Endometrium (tissue), 2 donors: ENCODE data around the gene LGALS3.
"Not testable (repeated sequence)": the region's sequence is repeated elsewhere in the genome, so short reads cannot be mapped to it uniquely, and the experiment has no call there.

Experiments used
- FAIRE-seq: peaks from 2 replicates; lab custom pipeline; 2012; peaks lifted over from hg19 to GRCh38; lab: Jason Lieb, UNC
- donor health status: control.
- donor health status: control.

The LGALS3 gene

DNA sequence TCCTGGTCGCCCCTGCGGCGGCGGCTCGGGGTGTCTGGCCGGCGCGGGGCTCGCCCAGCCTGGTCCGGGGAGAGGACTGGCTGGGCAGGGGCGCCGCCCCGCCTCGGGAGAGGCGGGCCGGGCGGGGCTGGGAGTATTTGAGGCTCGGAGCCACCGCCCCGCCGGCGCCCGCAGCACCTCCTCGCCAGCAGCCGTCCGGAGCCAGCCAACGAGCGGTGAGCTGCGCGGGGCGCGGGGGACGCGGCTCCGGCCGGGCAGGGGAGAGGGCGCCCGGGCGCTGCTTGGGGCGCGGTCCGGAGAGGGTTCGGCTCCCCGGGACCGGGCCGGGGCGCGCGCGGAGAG lies at the start of gene LGALS3:
Gene LGALS3 (plus strand): TSS at position 167 of the 342 bp plus-strand sequence. CDS start 8,122 bp downstream, outside the sequence.
- no peak for FAIRE-seq

DNA sequence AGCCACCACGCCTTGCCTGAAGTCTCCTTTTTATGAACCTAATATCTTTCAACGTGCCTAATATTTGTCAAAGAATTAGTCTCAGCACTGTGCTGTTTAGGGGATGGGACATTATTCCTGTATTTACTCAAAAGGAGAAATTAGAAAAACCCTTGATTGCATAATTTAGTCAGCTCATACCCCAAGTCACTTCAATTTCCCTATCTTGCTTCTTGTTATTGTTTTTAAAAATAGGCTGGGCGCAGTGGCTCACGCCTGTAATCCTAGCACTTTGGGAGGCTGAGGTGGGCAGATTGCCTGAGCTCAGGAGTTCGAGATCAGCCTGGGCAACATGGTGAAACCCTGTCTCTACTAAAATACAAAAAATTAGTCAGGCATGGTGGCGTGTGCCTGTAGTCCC lies 49.1 kb upstream of the LGALS3 start:
- FAIRE-seq = not testable (repeated sequence)

DNA sequence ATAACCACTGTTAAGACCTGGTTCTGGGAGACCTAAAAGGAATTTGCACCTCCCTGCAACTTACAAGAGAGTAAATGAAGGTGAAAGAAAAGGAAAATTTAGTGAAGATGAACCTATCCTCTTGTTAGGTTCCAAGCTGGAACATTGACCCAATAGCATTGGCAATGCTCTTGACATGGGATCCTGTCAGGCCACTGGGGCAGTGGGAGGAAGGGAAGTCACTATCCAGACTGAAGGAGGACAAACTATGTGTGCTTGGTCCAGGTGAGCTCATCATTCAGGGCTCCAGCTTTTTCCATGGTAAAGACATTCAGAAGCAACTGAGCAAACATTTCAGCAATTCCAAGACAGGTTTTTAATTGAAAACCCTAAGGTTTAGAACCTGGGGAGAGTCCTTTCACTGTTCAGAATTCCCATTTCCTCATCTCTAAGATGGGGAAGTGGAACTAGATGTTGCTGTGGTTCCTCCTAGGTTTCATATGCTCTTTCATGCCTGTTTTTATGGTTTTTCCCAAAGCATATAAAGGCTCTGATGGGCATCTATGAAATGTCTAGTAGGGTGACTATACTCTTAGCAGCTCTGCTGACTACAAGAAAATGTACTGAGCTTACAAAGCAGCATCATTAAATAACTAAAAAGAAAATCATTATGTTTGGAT lies 44.5 kb upstream of the LGALS3 start:
- FAIRE-seq = no peak

DNA sequence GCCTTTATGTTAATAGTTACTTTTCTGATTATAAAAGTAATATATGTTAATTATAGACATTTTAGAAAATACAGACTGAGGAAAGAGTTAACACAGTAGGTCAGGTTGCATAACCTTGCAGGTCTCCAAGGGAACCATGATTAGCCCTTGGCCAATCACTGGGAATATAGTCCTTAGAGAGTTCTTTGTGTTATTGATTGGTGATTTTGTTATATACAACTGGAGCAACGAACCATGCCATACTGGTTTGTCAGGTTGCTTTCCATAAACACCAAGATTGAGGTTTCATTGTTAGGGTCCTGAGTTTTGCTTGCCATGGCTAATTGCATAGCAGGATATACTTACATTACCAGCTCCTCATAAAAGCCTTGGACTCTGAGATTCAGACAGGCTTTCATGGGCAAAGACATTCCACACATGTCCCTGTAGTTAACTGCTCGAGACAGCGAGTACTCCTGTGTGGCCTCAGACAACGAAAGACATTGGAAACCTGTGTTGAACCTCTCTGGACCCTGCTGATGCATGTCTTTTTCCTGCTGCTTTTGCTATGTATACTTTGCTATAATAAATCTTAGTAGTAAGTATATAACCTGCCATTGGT lies 43.9 kb upstream of the LGALS3 start:
- no peak for FAIRE-seq

DNA sequence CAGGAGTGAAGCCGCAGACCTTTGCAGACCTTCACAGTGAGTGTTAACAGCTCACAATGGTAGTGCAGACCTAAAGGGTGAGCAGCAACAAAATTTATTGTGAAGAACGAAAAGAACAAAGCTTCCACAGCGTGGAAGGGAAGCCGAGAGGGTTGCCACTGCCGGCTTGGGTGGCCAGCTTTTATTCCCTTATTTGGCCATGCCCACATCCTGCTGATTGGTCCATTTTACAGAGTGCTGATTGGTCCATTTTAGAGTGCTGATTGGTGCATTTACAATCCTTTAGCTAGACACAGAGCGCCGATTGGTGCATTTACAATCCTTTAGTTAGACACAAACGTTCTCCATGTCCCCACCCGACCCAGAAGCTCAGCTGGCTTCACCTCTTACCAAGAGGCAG lies 42.1 kb upstream of the LGALS3 start:
- FAIRE-seq = no peak

DNA sequence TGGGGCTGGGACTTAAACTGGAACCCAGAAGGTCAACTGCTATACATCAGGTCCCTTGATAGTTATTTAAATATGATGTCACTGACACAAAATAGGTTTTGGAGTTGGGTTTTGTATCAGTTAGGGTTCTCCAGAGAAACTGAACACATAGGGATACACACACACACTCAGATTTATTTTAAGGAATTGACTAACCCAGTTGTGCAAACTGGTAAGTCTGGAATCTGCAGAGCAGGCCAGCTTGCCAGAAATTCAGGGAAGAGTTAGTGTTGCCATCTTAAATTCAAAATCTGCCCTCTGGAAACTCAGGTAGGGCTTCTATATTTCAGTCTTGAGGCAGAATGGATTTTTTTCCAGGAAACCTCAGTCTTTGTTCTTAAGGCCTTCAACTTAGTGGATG lies 40.7 kb upstream of the LGALS3 start:
- FAIRE-seq = no peak

DNA sequence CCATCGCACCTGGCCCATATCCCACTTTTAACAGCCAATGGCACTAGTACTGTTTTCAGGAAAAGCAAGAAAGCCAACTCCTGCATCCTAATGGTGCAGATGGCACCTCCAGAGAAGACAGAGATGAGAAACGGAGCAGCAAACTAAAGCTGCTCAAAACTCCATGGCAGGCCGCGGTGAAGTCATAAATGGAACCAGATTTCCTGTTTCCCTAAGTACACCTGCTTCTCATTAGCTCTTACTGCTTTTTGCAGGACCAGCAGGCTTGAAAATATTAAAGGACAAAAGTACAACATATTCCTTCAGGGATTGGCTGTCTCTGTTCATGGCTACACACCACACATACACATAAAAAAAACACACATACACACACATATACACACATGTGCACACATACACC lies 36.7 kb upstream of the LGALS3 start:
- FAIRE-seq = no peak

DNA sequence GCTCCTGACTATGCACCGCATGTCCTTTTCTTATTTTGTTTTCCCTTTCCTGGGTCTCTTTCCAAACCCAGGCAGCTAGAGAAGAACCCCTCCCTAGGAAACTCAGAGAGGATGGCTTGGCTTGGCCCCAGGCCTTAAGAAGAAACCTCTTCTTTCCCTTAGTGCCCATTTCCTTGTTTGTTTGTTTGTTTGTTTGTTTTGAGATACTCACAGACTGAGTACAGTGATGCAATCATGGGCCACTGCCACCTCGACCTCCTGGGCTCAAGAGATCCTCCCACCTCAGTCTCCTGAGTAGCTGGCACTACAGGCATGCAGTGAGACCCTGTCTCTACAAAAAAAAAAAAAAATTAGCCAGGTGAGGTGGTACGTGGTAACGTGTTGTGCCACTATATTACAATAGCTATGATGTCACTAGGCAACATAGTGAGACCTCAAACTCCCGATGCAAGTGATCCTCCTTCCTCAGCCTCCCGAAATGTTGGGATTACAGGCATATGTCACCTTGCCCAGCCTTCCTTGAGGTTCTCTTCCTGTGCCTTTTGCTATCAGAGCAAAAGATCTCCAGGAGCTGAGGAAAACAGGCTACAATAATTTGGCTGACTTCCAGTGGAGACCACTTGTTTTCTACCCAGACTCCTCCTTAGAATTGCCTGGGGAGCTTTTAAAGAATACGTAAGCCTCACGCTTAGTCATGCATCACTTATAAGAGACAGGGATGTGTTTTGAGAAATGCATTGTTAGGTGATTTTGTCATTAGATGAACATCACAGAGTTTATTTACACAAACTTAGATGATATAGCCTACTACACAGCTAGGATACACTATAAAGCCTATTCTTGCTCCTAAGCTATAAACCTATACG lies 34.5 kb upstream of the LGALS3 start:
- FAIRE-seq = no peak

DNA sequence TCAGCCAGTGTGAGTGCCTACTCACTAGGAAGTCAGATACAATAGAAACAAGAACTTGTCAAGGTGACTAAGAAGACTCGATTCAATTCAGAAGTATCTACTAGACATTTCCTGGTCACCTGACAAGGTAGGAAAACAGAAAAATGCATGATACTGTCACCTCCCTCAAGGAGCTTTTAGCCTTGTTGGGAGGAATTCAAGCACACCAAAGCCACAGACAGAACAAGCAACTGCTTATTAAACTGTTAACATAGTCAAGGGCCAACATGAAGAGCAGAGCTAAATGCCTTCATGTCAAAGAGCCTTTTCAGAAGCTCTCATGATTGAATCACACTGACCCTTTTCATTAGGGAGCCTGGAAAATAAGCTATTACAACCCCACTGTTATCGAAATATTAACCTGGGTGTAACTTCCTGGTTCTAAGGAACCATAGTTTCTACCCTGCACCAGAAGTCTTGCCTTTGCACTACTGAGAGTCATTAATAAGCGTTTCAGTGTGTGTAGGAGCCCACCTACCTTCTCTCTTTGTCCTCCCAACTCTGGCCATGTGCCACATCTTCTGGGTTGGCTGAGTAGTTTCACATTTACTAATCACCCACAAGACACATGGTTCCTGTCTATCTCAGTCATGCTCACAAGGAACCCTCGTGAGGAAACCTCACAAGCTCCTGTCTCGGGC lies 31.0 kb upstream of the LGALS3 start:
- no peak for FAIRE-seq

DNA sequence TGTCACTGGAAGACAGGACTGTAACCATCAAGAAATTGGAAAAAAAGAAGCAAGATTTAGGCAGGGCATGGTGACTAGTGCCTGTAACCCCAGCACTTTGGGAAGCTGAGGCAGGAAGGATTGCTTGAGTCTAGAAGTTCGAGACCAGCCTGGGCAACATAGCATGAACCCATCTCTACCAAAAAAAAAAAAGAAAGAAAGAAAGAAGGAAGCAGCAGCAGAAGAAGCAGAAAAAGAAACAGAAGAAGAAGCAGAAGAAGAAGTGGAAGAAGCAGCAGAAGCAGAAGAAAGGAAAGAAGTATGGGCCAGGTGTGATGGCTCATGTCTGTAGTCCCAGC lies 30.5 kb upstream of the LGALS3 start:
- no peak for FAIRE-seq

DNA sequence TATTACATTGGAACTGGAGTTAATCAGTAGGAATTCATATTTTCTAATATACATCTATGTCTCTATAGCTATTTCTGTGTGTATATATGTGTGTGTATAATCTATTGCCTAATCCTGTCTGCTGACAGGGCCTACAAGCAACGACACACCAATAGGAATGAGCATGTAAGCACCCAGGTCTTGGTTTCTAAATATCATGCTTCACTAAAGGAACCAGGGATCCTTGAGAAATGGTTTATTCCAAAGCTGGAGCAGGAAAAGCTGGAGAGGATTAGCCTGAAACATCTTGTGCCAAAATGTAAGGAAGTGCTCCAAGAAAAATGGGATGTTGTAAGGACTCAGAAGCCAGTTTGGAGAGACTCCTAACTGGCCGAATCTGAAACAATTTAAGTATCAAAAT lies 29.3 kb upstream of the LGALS3 start:
- FAIRE-seq = no peak

DNA sequence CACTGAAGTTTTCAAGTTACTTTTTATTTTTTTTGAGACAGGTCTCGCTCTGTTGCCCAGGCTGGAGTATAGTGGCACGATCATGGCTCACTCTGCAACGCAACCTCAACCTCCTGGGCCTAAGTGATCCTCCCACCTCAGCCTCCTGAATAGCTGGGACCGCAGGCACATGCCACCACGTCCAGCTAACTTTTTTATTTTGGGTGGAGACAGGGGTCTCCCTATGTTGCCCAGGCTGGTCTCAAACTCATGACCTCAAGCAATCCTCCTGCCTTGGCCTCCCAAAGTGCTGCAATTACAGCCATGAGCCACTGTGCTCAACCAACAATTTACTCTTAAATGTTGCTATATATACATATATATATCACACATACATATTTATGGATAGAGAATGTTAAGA lies 27.4 kb upstream of the LGALS3 start:
- FAIRE-seq = no peak

DNA sequence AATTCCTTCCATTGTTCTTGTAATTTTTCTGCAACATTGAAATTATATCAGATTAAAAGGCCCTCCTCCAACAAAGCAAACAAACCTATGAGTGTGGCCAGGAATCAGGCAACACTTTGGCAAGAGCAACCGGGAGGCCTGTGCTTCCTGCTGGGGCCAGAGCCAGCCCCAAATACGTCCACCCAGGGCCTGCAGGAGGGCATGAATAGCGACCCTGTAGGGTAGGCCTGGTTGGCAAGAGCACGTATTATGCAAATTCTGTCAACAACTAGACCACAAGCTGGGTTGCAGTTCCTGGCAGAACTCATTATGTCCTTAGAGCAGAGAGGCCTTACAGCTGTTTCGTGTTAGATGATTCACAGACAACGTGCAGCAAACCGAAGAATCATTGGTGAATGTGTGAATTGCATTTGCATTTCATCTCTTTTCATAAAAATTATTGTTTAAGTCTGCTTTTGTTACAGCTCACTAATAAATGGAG lies 26.9 kb upstream of the LGALS3 start:
- FAIRE-seq = no peak

DNA sequence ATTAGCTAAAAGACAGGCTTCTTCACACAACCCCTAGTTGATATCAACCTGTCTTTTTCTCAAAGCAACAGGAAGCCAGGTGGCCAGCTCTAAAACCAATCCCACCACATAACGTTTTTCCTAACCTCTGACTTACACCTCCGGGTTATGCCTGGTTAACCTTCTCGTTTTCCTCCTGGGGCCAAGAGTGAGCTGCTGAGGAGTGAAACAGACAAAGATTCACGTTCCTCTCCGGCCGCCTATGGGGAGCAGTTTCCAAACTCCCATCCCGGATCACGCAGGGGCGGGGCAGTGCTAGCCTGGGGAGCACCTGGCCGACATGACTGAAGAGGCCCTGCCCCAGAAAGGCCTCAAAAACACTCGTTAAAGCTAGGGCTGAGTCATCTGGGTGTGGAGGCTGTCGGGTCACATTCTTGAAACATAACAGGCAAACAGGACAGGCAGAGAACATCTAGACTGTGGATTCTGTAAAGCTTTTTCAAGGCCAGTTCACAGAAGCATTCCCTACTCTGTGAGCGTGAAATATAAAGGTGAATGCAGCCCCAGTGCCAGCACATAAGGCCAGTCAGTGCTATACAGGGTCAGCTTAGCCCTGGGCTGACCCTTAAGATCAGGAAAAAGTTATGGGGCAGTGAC lies 25.9 kb upstream of the LGALS3 start:
- FAIRE-seq = no peak

DNA sequence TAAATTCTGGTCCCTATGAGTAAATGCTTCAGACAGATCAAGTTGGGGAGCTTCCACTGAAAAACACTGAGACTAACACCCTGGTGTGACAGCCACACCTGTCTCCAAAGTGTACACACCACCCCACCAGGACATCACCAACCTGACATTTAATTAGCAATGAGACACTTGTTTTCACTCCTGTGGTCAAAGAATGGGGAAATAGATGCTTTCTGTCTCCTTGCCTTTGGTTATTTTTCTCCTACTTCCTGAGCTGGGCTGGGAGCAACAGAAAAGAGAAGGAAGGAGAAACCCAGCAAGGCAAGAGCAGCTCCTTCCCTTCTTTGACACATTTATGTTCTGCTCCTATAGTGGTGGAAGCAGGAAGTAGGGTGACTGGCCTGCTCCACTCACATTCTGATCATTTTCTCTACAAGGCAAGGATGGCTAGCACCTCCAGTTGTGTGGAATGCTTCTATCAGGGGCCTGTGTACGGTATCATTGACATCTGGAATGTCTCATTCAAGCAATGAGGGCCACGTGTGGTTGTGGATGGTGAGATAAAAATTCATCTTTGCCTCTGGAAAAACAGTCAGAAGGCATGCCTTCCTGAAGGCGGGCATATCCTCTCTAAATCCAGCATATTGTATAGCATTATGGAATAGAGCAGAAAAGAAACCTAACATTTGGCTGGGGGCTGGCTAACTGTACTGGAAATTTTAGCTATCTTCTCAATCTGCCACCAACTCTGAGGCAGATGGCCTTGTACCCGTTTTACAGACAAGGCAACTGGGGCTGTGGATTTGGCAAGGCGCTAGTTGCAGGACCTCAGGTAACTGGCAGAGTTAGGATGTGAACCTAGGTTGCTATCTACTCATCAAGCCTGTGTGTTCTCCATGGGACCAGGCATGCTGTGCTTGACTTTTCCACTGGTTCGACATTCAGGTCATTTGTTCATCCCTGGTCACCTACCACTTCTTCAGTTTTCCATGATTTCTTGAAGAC lies 24.8 kb upstream of the LGALS3 start:
- FAIRE-seq = no peak

DNA sequence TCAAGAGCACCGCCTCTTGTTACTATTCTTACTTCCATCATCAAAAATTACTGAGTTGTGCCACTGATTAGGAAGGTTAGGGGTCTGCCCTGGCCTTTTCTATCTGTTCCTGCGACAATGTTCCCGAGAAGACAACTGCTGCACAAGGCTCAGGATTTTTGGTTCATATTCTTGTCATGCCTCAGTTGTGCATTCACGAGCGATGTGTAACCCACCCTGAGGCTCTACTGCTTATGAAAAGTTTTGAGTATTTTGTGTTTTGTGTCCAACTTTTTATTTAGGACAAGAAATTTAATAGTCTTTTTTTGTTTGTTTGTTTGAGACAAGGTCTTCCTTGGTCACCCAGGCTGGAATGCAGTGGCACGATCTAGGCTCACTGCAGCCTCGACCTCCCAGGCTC lies 23.1 kb upstream of the LGALS3 start:
- no peak for FAIRE-seq

DNA sequence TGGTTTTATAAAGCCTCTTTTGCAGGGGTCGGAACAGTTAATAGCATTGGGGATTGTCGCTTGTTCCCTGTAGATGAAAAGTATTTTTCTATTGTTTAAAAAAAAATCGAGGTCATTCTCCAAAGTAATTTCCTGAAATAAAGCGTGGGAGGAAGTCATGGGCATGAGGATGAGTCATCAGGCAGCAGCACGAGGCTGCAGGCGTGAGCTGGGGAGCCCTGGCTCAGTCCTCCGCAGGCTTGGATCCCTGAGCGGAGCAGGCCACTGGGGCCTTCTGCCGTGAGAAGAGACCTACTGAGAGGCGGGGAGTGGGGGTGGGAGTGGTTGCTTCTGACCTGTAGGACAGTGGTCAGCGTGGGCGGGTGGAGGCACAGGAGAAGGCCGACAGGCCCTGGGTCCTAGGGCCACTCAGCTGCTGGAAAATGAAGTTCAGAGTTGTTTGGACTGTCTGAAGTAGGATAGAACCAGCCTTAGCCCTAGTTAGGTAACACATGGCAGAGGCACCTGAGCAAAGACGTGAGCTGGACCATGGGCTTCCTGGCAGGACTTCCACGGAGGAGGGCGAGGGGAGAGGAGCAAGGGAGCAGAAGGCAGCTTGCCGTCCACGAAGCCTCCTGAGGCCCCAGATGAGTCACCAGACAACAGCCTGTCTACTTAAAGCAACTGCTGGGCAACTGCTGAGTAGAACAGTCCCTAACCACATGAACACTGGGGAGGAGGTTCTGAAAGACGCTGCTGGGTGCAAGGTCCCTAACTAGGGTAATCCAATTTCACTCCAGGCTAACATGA lies 21.1 kb upstream of the LGALS3 start:
- FAIRE-seq = peak; percentile 89

DNA sequence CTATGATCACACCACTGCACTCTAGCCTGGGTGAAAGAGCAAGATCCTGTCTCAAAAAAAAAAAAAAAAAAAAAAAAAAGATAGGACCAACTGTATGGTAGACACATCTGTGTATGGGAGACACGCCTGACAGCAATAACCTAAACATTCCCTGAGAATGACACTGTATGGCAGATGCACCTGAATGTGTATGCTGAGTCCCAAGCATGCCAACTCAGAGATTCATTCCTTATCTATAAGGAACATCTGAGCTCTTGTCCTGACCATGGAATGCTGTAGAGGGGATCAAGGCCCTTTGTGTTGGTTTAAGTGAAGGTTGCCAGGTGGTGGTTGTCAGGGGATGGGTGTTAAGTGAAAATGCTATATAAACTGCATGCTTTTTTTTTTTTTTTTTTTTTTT lies 19.2 kb upstream of the LGALS3 start:
- FAIRE-seq = no peak

DNA sequence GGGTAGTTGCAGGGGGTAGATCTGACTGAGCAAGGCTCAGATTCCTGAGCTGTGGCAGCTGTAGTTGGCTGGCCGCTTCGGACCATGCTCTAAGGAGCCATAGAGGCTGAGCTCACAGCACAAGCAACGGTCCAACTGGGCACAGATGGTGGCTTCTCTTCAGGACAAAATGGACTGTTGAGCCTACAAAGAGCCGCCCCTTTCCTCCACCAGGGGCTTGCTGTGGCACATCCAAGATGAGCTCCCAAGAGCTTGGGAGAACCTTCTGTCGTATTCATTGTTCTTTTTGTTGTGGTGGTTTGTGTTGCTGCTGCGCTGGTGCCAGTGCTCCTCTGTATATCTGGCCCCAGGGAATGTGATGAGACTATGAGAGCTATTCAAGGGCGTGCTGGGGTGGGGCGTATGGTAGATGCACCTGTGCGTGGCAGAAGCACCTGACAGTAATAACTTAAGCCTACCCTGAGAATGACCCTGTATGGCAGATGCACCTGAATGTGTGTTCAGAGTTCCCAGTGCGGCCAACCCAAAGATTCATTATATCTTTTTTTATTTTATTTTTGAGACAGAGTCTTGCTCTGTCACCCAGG lies 17.8 kb upstream of the LGALS3 start:
- FAIRE-seq = no peak

DNA sequence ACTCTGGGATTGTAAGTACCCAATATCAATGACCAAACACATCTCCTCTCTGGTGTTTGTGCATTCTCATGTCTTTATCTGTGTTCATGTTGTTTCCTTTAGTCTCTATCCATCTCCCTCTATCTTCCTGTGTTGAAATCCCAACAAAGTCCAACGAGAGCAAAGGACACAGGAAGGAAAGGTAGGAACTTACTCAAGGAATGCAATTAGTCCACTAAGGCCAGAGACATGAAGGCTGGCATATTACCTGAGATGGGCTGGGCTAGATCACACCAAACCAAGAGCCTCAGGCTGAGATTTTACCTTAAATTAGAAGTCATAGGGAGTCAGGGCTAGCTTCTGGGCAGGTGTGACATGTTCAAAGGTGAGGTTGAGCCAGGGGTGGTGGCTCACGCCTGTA lies 14.3 kb upstream of the LGALS3 start:
- no peak for FAIRE-seq
